ENCODE data around the gene BCAR1.
"Not testable (repeated sequence)": the region's sequence is repeated elsewhere in the genome, so short reads cannot be mapped to it uniquely, and the experiment has no call there.

BCAR1 gene

GRCh38 chr16:75242436-75243078 is 8.9 kb downstream of the BCAR1 start:
- DNase-seq (ENCODE audit: insufficient read length, low spot score); FAIRE-seq: not testable (repeated sequence)

GRCh38 chr16:75241955-75242354 is 9.5 kb downstream of the BCAR1 start:
- DNase-seq (ENCODE audit: insufficient read length, low spot score) (no peak), FAIRE-seq (no peak)

- DNase-seq (ENCODE audit: insufficient read length, low spot score) (no peak), FAIRE-seq (no peak)
Measured at GRCh38 chr16:75241412-75241811, 10.0 kb downstream of the BCAR1 start.

- not testable (repeated sequence) for DNase-seq (ENCODE audit: insufficient read length, low spot score); FAIRE-seq
Measured at GRCh38 chr16:75240633-75241032, 10.8 kb downstream of the BCAR1 start.

GRCh38 chr16:75239542-75240122 is 11.8 kb downstream of the BCAR1 start:
- DNase-seq (ENCODE audit: insufficient read length, low spot score) = no peak
- FAIRE-seq = no peak

GRCh38 chr16:75238853-75239541 is 12.4 kb downstream of the BCAR1 start:
- no peak for DNase-seq (ENCODE audit: insufficient read length, low spot score)
- FAIRE-seq = no peak

- no peak for DNase-seq (ENCODE audit: insufficient read length, low spot score)
- FAIRE-seq = no peak
Measured at GRCh38 chr16:75238132-75238852, 13.1 kb downstream of the BCAR1 start.

GRCh38 chr16:75237398-75238131 is 13.9 kb downstream of the BCAR1 start:
- DNase-seq (ENCODE audit: insufficient read length, low spot score) (no peak), FAIRE-seq (no peak)

- DNase-seq (ENCODE audit: insufficient read length, low spot score) (no peak), FAIRE-seq (no peak)
Measured at GRCh38 chr16:75236736-75237397, 14.6 kb downstream of the BCAR1 start.

GRCh38 chr16:75236232-75236631 is 15.2 kb downstream of the BCAR1 start:
- FAIRE-seq = no peak
- DNase-seq (ENCODE audit: insufficient read length, low spot score) = no peak

GRCh38 chr16:75235721-75236193 is 15.7 kb downstream of the BCAR1 start:
- FAIRE-seq (no peak), DNase-seq (ENCODE audit: insufficient read length, low spot score) (no peak)

GRCh38 chr16:75234856-75235696 is 16.3 kb downstream of the BCAR1 start:
- FAIRE-seq = no peak
- no peak for DNase-seq (ENCODE audit: insufficient read length, low spot score)

- FAIRE-seq (no peak), DNase-seq (ENCODE audit: insufficient read length, low spot score) (no peak)
Measured at GRCh38 chr16:75233611-75233938, 17.8 kb downstream of the BCAR1 start.

- FAIRE-seq (no peak), DNase-seq (ENCODE audit: insufficient read length, low spot score) (no peak)
Measured at GRCh38 chr16:75231570-75231969, 19.9 kb downstream of the BCAR1 start.

- no peak for FAIRE-seq
- no peak for DNase-seq (ENCODE audit: insufficient read length, low spot score)
Measured at GRCh38 chr16:75230471-75231110, 20.8 kb downstream of the BCAR1 start.

- FAIRE-seq (no peak), DNase-seq (ENCODE audit: insufficient read length, low spot score) (no peak)
Measured at GRCh38 chr16:75229172-75230031, 22.0 kb downstream of the BCAR1 start.

- FAIRE-seq (no peak), DNase-seq (ENCODE audit: insufficient read length, low spot score) (no peak)
Measured at GRCh38 chr16:75228143-75228976, 23.1 kb downstream of the BCAR1 start.

All from GM19239 (cell line).